ENCODE measurements around the gene MED9.

DNA sequence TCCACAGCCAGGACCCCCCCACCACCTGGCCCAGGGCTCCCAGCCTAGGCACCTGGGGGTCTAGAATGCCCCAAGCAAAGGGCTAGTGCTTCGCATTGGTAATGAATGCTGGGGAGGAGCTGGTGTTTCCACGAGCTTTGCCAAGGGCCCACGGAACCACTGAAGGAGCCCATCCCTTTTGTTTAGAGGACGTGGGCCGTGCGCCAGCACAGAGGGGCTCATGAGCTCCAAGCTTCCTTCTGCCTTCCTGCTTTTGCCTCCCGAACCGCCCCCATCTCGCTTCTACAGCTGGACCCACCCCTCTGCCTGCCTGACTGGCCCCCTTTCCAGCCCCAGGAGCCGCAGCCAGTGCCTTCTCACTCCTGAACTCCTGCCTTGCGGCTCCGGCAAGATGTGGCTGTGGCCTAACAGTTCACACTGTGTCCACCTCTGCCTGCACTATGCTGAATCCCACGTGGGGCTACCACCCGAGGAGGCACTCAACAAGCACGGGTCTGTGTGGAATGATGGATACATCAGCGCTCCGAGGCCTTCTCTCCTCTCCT lies 51.2 kb downstream of the MED9 start:
- TF ChIP-seq ZNF211 (tag by site-specific recombination; IDR thresholded peaks at IDR 0.05; ENCODE audit: low read depth): no peak
- TF ChIP-seq, protein P1, sequence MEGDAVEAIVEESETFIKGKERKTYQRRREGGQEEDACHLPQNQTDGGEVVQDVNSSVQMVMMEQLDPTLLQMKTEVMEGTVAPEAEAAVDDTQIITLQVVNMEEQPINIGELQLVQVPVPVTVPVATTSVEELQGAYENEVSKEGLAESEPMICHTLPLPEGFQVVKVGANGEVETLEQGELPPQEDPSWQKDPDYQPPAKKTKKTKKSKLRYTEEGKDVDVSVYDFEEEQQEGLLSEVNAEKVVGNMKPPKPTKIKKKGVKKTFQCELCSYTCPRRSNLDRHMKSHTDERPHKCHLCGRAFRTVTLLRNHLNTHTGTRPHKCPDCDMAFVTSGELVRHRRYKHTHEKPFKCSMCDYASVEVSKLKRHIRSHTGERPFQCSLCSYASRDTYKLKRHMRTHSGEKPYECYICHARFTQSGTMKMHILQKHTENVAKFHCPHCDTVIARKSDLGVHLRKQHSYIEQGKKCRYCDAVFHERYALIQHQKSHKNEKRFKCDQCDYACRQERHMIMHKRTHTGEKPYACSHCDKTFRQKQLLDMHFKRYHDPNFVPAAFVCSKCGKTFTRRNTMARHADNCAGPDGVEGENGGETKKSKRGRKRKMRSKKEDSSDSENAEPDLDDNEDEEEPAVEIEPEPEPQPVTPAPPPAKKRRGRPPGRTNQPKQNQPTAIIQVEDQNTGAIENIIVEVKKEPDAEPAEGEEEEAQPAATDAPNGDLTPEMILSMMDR (tag by site-specific recombination; IDR thresholded peaks at IDR 0.05): no peak
- TF ChIP-seq, protein P2, sequence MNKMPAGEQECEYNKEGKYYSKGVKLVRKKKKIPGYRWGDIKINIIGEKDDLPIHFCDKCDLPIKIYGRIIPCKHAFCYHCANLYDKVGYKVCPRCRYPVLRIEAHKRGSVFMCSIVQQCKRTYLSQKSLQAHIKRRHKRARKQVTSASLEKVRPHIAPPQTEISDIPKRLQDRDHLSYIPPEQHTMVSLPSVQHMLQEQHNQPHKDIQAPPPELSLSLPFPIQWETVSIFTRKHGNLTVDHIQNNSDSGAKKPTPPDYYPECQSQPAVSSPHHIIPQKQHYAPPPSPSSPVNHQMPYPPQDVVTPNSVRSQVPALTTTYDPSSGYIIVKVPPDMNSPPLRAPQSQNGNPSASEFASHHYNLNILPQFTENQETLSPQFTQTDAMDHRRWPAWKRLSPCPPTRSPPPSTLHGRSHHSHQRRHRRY (tag by site-specific recombination; IDR thresholded peaks at IDR 0.05): no peak
- TF ChIP-seq, protein P3, sequence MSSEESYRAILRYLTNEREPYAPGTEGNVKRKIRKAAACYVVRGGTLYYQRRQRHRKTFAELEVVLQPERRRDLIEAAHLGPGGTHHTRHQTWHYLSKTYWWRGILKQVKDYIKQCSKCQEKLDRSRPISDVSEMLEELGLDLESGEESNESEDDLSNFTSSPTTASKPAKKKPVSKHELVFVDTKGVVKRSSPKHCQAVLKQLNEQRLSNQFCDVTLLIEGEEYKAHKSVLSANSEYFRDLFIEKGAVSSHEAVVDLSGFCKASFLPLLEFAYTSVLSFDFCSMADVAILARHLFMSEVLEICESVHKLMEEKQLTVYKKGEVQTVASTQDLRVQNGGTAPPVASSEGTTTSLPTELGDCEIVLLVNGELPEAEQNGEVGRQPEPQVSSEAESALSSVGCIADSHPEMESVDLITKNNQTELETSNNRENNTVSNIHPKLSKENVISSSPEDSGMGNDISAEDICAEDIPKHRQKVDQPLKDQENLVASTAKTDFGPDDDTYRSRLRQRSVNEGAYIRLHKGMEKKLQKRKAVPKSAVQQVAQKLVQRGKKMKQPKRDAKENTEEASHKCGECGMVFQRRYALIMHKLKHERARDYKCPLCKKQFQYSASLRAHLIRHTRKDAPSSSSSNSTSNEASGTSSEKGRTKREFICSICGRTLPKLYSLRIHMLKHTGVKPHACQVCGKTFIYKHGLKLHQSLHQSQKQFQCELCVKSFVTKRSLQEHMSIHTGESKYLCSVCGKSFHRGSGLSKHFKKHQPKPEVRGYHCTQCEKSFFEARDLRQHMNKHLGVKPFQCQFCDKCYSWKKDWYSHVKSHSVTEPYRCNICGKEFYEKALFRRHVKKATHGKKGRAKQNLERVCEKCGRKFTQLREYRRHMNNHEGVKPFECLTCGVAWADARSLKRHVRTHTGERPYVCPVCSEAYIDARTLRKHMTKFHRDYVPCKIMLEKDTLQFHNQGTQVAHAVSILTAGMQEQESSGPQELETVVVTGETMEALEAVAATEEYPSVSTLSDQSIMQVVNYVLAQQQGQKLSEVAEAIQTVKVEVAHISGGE (tag by site-specific recombination; conservative IDR thresholded peaks at IDR 0.05; ENCODE audit: low read depth): no peak
- no peak for TF ChIP-seq YY1 (tag by site-specific recombination; IDR thresholded peaks at IDR 0.05)
- no peak for TF ChIP-seq HOXC10 (CRISPR knock-in tag; IDR thresholded peaks at IDR 0.05)
- no peak for TF ChIP-seq OVOL3 (tag by site-specific recombination; IDR thresholded peaks at IDR 0.05)
